Ecto neural progenitor cell (in vitro differentiated cells): ENCODE measurements around the gene OR5K2.

Experiments used
- DNase-seq: peaks from one replicate; pipeline ENCODE4 v3.0.0-alpha.2; 2018; ENCODE audit warnings: low spot score

The OR5K2 gene

DNA sequence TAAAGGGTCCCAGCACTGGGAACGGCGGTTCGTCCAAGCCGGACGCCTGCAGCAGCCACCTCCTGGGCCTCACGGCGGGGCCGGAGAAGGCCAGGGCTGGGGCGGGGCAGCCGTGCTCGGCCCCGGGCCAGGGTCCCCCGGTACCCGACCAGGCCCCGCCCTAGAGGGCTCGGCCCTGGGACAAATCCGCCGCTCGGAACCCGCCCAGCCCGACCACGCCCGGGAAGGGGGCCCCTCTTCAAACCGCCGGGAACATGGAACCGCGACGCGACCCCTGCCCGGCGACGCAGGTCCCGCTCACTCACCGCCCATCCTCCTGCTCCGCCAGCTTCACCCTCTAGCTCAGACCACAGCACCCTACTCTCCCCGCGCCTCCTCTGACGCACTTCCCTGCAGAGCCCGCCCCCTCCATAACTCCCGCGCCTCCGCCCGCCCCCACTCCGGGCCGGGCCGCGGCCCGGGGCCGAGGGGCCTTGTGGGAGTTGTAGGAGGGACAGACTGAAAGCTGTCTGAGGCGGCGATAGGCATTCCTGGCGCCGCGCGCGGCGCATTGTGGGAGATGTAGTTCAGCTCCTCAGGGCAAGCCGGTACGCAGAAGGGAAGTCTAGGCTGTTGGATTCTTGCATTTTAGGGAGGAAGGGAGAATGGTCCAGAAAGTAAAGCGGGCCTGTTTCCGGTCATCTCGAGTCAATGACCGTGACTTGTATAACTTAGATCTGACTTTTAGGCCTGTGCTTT, 25.2 kb downstream of the OR5K2 start, which contains the start of gene CLDND1:
Gene CLDND1, minus strand, starts transcription at position 359 of the 738 bp plus-strand sequence. CDS start 1,478 bp downstream, outside the sequence.
- DNase-seq = peak; percentile 96

DNA sequence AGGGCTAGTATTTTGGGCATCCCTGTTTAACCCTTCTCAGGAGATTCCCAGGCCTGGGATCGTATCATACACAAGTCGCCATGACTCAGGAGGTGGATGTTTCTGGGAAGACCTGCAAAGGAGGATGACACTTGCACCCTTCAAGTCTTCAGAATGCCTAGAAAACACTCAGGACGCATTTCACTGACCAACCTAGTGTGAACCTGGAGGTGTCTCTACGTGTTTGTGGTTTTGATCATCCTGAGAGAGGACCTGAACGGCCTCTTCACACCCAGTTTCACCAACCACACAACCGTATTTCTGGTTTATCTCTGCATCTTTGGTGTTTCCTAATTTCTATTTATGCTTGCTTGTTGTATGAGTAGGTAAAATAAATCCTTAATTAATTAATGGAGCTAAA, 28.0 kb downstream of the OR5K2 start:
- no peak for DNase-seq

DNA sequence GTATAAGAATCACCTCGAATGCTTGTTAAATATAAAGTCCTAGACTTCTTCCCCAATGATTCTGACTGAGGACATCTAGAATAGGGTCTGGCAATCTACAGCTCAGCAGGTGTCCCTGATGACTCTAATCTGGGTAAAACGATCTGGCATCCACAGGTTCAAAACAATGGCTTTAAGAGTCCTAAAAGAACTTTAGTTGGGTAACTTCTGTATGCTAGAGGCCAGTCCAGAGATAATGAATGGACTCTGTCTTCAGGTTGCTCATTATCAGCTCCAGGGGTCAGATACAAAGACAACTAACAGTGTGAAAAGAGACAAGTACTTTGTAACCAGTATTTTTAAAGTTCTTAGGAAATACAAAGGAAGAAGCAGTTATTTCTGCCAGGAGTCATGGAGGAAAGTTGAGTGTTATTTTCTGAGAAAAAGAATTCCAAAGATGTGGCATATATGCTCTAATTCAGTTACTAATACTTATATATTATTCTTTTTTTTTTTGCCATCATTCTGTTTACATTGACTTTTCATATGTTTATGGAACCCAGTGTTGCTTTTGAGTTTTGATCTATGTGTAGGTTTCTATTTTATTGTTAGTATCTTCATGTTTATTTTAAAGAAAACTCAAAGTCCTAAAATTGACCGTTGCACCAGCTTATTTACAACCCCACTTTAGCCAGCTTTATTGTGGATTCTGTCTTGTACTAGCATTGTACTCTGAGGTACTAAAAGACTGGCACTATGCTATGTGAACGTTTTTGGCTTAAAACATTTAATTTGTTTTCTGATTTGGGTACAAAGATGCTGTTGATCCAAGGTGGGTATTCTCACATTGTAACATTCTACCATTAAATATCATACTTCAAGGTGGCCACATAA, 31.2 kb downstream of the OR5K2 start:
- no peak for DNase-seq

DNA sequence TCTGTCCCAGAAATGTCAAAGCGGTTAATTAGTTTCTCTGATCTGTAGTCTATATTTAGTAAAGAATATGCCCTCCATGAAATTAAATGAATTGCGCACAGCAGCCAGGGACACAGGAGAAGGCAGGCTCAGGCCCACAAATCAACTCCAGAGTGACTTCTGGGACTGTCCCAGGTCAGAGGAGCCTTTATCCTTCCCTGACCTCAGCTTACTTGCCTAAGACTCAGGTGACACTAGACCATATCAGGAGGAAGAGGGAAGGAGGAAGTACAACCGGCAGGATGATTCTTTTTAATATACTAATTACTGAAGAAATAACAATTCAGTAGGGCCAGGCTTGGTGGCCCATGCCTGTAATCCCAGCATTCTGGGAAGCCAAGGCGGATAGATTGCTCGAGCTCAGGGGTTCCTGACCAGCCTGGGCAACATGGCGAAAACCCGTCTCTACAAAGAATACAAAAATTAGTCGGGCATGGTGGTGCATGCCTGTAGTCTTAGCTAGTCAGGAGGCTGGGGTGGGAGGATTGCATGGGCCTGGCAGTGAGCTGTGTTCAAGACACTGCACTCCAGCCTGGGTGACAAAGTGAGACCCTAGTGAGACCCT, 32.5 kb downstream of the OR5K2 start:
- DNase-seq = no peak

DNA sequence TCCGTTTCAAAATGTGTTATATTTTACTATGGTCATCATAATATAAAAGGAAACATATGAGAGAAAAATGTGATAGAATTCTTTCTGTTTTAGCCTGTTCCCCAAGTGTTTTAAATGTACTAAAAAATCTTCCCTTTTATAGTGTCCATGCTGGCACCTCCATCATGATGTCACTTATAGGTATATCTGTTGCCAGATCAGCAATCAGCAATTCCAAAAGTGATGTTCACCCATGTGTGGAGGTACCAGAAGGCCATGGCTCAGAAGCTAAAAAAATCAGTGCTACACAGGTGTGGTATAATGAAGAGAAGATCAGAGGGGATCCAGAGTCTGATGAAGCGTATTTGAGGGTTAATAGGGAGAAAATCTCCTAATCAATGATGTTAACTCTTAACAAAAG, 33.2 kb downstream of the OR5K2 start:
- DNase-seq = no peak

DNA sequence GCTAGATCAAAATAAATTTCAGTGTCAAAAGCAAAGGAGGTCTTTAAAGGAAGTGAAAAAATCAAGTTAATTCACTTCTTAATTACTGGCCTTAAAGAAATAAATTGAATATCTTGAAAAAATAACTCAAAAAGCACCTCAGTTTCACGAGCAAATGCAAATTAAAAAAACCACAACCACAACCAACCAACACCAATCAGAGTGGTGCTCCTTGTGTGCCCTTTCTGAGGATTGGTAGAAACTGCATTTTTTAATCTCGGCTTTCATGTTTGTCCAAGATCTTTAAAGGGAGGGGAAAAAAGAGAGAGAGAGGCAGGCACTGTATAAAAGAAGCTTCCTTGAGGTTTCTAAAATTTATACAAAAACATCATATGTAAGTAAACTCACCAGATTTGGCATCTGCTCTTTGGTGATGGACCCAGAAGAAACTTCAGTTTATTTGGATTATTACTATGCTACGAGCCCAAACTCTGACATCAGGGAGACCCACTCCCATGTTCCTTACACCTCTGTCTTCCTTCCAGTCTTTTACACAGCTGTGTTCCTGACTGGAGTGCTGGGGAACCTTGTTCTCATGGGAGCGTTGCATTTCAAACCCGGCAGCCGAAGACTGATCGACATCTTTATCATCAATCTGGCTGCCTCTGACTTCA, 34.3 kb downstream of the OR5K2 start, which contains the start of gene GPR15:
Gene GPR15, plus strand, starts transcription at position 357 of the 653 bp plus-strand sequence. Its CDS starts 56 bp downstream, at position 413.
- no peak for DNase-seq

DNA sequence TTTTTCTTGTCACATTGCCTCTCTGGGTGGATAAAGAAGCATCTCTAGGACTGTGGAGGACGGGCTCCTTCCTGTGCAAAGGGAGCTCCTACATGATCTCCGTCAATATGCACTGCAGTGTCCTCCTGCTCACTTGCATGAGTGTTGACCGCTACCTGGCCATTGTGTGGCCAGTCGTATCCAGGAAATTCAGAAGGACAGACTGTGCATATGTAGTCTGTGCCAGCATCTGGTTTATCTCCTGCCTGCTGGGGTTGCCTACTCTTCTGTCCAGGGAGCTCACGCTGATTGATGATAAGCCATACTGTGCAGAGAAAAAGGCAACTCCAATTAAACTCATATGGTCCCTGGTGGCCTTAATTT, 34.8 kb downstream of the OR5K2 start:
- DNase-seq = no peak

DNA sequence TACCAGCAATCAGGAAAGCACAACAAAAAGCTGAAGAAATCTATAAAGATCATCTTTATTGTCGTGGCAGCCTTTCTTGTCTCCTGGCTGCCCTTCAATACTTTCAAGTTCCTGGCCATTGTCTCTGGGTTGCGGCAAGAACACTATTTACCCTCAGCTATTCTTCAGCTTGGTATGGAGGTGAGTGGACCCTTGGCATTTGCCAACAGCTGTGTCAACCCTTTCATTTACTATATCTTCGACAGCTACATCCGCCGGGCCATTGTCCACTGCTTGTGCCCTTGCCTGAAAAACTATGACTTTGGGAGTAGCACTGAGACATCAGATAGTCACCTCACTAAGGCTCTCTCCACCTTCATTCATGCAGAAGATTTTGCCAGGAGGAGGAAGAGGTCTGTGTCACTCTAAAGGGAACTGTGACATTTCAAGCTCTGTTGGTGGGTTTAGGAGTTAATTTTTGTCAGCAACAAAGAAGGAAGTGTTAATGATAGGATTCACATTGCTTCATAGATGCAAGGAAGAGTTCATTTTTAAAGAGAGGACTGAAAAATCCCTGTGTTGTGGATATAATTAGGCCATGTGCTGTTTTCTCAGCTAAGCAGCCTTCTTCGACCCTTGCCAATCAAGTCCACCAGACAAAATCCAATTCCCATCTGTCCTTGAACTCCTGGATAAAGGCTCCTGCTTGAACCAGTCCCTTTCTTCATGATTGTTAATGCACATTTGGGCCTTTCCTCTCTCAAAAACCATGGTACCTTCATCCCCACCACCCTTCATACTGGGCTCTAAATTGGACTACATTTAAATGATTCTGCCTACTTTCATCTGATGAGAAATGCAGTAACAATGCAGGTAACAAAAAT, 35.5 kb downstream of the OR5K2 start:
- no peak for DNase-seq

DNA sequence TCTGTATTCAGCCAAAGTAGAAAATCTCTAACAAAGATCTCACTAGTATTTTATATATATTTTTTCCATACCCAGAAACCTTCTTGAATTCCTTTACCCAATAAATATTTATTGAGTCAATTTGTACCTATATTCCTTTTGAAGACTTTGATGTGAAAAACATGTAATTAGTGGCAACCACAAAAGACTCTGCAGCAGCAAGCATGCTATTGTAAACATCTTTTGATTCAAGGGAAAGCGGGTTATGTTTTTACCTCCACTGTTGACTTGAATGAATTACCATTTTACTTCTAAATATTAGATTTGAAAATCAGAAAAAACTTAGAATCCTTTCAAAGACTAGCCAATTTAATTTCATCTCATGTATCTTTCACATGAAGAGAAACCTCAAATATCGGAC, 36.7 kb downstream of the OR5K2 start:
- DNase-seq = no peak

DNA sequence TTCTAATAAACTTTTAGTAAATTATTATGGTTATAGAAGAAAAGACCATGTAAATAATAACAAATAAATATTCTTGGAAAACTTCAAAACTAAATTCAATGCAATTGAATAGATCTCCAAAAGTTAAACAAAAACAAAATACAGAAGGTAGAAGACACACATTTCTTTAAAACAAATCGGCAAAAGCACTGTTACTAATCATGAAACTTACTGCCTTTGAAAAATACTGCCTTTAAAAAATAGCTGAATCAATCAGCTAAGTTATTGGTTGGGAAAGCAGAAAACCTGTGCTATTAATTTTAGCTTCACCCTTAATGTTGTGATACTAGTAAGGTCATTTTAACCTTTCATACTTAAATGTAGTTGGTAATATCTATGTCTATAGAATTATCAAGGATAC, 37.3 kb downstream of the OR5K2 start:
- no peak for DNase-seq

DNA sequence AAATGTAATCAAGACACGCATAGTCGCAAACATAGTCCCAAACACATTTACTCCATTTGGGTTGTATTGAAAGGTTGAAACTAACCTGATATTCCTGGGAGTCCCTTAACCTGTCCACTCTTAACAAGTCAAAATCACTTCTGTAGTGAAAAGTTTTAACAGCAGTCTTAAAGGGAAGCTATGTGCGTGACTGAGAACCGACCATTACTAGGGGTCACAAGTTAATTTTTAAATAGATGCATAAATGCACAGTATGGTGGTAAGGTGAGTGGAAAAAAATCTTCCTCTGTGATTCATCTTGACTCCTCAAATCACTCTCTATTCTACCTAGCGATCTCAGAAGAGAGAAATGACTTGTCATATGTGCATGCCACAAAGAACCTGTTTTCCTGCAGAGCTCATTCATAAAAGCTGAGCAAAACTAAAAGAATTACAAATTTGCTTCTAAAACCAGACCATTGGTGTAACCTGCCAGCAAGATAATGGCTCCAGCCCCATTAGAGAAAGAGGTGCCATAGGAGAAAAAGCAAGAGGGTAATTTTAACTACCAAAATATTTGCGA, 39.1 kb downstream of the OR5K2 start:
- no peak for DNase-seq

DNA sequence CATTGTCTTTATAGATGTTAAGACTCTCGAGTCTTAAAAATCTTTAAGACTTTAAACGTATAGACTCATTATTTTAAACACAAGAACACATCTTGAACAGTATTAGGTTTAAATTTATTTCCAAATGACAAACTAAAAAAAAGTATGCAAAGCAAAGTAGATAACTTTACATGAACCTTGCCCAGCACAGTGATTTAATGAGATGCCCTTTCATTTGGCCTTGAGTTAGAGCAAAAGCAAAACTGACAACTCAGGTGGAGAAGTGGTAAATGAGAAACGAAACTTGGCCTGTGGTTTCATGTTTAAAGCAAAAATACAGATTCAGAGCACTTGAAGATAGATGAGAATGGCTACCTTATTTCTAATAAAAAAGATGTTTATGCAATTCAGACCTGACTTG, 42.9 kb downstream of the OR5K2 start:
- DNase-seq = no peak

DNA sequence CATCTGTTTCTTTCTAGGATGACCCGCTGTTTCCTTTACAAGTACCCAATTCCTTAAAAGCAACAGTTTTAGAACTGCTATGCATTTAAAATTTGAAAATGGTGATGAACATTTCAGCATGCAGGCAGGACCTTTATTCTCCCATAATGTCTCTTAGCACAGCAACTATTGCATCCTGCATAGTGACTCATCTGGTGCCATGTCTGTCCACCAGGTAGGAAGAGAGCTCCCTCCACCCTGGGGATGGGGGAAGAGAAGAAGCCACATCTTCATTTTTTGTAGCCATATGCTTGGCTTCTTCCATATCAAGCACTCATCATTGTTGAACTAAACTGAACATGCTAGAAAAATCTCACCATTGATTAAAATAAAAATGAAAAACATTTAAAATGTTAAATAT, 44.2 kb downstream of the OR5K2 start:
- no peak for DNase-seq

DNA sequence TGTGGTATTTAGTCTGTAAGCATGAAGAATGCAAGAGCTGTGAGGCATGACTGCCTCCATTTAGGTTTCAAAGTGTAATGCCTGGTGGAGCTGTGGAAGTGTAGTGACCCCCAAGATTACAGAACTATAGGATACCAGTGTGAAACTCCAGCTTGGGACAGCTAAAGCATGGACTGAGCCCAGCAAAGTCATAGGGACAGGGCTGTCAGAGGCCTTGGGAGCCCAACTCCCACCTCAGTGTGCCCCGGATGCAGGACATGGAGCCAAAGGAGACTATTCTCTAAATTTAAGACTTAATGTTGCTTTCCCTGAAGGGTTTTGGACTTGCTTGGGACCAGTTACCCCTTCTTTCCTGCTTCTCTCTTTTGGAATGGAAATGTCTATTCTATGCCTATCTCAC, 45.1 kb downstream of the OR5K2 start:
- DNase-seq = no peak

DNA sequence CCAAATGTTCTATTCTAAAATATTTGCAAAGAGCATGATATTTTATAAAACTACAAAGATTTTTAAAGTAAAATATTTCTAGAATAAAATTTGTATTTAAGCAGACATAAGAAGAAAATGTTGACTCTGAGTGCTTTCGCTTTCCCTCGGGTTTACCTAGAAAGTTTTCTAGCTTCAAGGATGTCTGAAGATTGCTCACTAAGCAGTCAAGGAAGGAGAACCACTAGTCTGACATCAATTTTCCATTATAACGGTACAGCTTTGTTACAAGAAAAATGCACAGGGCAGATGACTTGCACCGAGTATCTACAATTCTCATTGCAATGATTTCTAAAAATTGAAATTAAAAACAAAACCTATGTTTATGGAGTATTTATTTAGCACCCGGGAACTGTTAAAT, 48.5 kb downstream of the OR5K2 start:
- no peak for DNase-seq
